HEK293 (cell line): ENCODE results near the gene CD40.

Source experiments
- CTCF ChIA-PET: fragments of 350-600 bp; formaldehyde crosslinking; extraction: SDS; loops from one replicate; lab custom pipeline; 2021; ENCODE audit warnings: antibody characterized with exemption; lab: Yijun Ruan, JAX
- POLR2A ChIA-PET: fragments of 300-600 bp; formaldehyde crosslinking; extraction: SDS; loops from one replicate; lab custom pipeline; 2020; ENCODE audit warnings: antibody characterized with exemption, inconsistent platforms; lab: Yijun Ruan, JAX
- H3K27ac ChIP-seq: fragments of 200-500 bp; sonication (Bioruptor generic); 2 replicates; pipeline ENCODE4 v1.5.1; 2014; ENCODE audit warnings: low read depth, low read length, control low read depth, inconsistent platforms; ENCODE audit errors: extremely low read depth
- H3K36me3 ChIP-seq, 2 experiments: fragments of 200-500 bp in 1 of 2; sonication (Bioruptor generic) in 1 of 2; 1 replicate in 1 of 2; 2 replicates in 1 of 2; pipeline ENCODE4 v1.5.1; 2014 to 2017; ENCODE audit warnings: inconsistent platforms in 2 of 2, low read length in 2 of 2; ENCODE audit not compliant: control insufficient read depth in 2 of 2, insufficient read depth in 1 of 2
- H3K4me1 ChIP-seq: fragments of 200-500 bp; sonication (Bioruptor generic); 2 replicates; pipeline ENCODE4 v1.5.1; 2014; ENCODE audit warnings: mild to moderate bottlenecking, low read length, inconsistent platforms; ENCODE audit not compliant: control insufficient read depth, insufficient read depth
- H3K4me3 ChIP-seq: 2 replicates; pipeline ENCODE4 v1.5.1; 2011; ENCODE audit warnings: low read depth, mild to moderate bottlenecking, control low read depth, low read length, moderate library complexity
- H3K9me3 ChIP-seq: fragments of 200-500 bp; sonication (Bioruptor generic); 2 replicates; pipeline ENCODE4 v1.5.1; 2014; ENCODE audit warnings: low read depth, low read length, inconsistent platforms; ENCODE audit not compliant: control insufficient read depth, insufficient read depth
- MZF1 ChIP-seq: fragments of 450-650 bp; formaldehyde crosslinking; IDR thresholded peaks from 2 replicates; pipeline ENCODE4 v1.5.1; 2017; ENCODE audit warnings: missing biosample characterization, missing genetic modification characterization, borderline replicate concordance
- OVOL3 ChIP-seq: fragments of 450-650 bp; formaldehyde crosslinking; IDR thresholded peaks from 2 replicates; pipeline ENCODE4 v1.5.1; 2016; ENCODE audit warnings: missing biosample characterization, missing genetic modification characterization
- PRDM2 ChIP-seq: fragments of 450-650 bp; formaldehyde crosslinking; IDR thresholded peaks from 2 replicates; pipeline ENCODE4 v1.5.1; 2016; ENCODE audit warnings: missing biosample characterization, missing genetic modification characterization, borderline replicate concordance
- ZBTB7A ChIP-seq: fragments of 450-650 bp; formaldehyde crosslinking; IDR thresholded peaks from 2 replicates; pipeline ENCODE4 v1.5.1; 2016; ENCODE audit warnings: low read depth, missing biosample characterization, missing genetic modification characterization
- ZBTB8A ChIP-seq: fragments of 450-650 bp; formaldehyde crosslinking; IDR thresholded peaks from 2 replicates; pipeline ENCODE4 v1.5.1; 2016; ENCODE audit warnings: missing biosample characterization, missing genetic modification characterization
- ZFP3 ChIP-seq: fragments of 450-650 bp; formaldehyde crosslinking; IDR thresholded peaks from 2 replicates; pipeline ENCODE4 v1.5.1; 2016; ENCODE audit warnings: low read depth, missing biosample characterization, missing genetic modification characterization
- ZNF112 ChIP-seq: fragments of 450-650 bp; formaldehyde crosslinking; IDR thresholded peaks from 2 replicates; pipeline ENCODE4 v1.5.0; 2017; ENCODE audit warnings: missing biosample characterization, missing genetic modification characterization
- ZNF174 ChIP-seq: fragments of 450-650 bp; formaldehyde crosslinking; IDR thresholded peaks from 2 replicates; pipeline ENCODE4 v1.5.0; 2017; ENCODE audit warnings: missing biosample characterization, mild to moderate bottlenecking, missing genetic modification characterization
- ZNF223 ChIP-seq: fragments of 450-650 bp; formaldehyde crosslinking; IDR thresholded peaks from 2 replicates; pipeline ENCODE4 v1.5.1; 2016; ENCODE audit warnings: missing biosample characterization, missing genetic modification characterization
- ZNF433 ChIP-seq: fragments of 450-650 bp; formaldehyde crosslinking; IDR thresholded peaks from 2 replicates; pipeline ENCODE4 v1.5.1; 2016; ENCODE audit warnings: missing biosample characterization, missing genetic modification characterization, low read depth
- ZNF658 ChIP-seq: fragments of 450-650 bp; formaldehyde crosslinking; IDR thresholded peaks from 2 replicates; pipeline ENCODE4; 2016; ENCODE audit warnings: missing biosample characterization, missing genetic modification characterization
- ZNF670 ChIP-seq: fragments of 450-650 bp; formaldehyde crosslinking; IDR thresholded peaks from 2 replicates; pipeline ENCODE4 v1.5.1; 2016; ENCODE audit warnings: missing biosample characterization, missing genetic modification characterization, low read depth
- TF ChIP-seq, protein P1 (sequence below): fragments of 450-650 bp; formaldehyde crosslinking; IDR thresholded peaks from 2 replicates; pipeline ENCODE4 v1.5.1; 2016; ENCODE audit warnings: missing biosample characterization, missing genetic modification characterization
- TF ChIP-seq, protein P2 (sequence below): fragments of 450-650 bp; formaldehyde crosslinking; IDR thresholded peaks from 2 replicates; pipeline ENCODE4 v1.5.1; 2017; ENCODE audit warnings: missing biosample characterization, missing genetic modification characterization
- TF ChIP-seq, protein P3 (sequence below): sonication (generic); formaldehyde crosslinking; IDR thresholded peaks from 2 replicates; pipeline ENCODE4 v1.8.1; 2022; ENCODE audit warnings: mild to moderate bottlenecking, moderate library complexity, missing genetic modification reagents

Gene CD40

DNA sequence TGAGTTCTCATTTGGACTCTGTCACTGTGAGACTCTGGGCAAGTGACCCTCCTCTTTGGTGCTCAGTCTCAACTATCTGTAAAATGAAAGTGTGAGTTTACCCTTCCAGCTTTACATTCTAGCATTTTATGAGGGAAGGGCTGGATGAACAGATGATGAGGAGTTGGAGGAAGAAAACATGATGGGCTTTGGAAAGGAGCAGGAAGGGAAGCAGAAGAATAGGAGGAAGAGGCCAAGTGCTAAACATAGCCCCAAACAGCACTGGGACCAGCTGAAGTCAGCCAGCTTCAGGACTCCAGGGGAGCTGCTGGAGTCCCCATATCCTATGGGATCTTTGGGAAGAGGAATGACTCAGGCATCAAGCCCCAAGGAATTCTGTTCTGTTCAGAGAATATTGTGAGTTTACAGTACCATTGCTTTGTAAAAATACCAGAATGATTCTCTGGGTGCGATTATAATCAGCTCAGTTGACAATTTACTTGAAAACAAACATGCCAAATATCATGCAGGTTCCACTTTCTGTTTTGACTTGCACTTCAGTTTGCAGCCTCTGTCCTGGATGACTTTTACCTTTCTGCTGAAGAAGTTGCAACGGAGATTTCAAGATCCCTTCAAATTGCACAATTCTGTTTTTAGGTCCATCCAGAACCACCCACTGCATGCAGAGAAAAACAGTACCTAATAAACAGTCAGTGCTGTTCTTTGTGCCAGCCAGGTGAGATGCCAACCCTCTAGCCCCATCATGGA is 3.2 kb downstream of the CD40 start:
- Histone ChIP-seq H3K9me3 (no peaks in the 10 kb centered on the region), H3K4me1 (no peaks in the 10 kb centered on the region), H3K36me3 (no peaks in the 10 kb centered on the region), H3K4me3 (no peak overlapping the region), H3K27ac (no peak overlapping the region)
- CTCF ChIA-PET, result interaction anchor here (0.7 kb wide), 1 partner anchor 98 kb away, joined by 3 read pairs; no protein-coding TSS in a partner anchor
- POLR2A ChIA-PET, result no interaction called here
- no peak for TF ChIP-seq ZNF670 (tag by site-specific recombination)
- TF ChIP-seq ZNF433, result no peak
- no peak for TF ChIP-seq ZNF174 (tag by site-specific recombination)
- no peak for TF ChIP-seq OVOL3
- TF ChIP-seq ZBTB8A (tag by site-specific recombination), result no peak
- no peak for TF ChIP-seq ZNF112 (tag by site-specific recombination)
- TF ChIP-seq, protein P1, sequence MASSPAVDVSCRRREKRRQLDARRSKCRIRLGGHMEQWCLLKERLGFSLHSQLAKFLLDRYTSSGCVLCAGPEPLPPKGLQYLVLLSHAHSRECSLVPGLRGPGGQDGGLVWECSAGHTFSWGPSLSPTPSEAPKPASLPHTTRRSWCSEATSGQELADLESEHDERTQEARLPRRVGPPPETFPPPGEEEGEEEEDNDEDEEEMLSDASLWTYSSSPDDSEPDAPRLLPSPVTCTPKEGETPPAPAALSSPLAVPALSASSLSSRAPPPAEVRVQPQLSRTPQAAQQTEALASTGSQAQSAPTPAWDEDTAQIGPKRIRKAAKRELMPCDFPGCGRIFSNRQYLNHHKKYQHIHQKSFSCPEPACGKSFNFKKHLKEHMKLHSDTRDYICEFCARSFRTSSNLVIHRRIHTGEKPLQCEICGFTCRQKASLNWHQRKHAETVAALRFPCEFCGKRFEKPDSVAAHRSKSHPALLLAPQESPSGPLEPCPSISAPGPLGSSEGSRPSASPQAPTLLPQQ, result no peak
- TF ChIP-seq PRDM2 (tag by site-specific recombination), result no peak

DNA sequence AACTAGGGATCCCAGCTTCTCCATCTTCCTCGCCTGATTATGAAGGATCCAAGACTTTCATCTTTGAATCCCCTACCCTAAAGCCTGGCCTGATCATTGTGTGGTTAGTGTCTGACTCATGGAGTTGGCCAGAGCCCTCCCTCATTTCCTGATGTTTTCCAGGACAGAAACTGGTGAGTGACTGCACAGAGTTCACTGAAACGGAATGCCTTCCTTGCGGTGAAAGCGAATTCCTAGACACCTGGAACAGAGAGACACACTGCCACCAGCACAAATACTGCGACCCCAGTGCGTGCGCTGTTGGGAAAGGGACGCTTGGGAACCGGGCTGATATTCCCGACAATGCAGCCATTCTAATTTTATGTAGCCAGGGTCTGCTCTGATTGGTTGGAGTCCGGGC is 4.0 kb downstream of the CD40 start:
- Histone ChIP-seq H3K36me3 (no peaks in the 10 kb centered on the region), H3K4me1 (no peaks in the 10 kb centered on the region), H3K4me3 (no peak overlapping the region), H3K27ac (no peak overlapping the region), H3K9me3 (no peaks in the 10 kb centered on the region)
- POLR2A ChIA-PET, result no interaction called here
- CTCF ChIA-PET, result no interaction called here
- no peak for TF ChIP-seq ZFP3 (tag by site-specific recombination)
- TF ChIP-seq ZNF658 (tag by site-specific recombination), result no peak
- no peak for TF ChIP-seq PRDM2 (tag by site-specific recombination)
- TF ChIP-seq, protein P2, sequence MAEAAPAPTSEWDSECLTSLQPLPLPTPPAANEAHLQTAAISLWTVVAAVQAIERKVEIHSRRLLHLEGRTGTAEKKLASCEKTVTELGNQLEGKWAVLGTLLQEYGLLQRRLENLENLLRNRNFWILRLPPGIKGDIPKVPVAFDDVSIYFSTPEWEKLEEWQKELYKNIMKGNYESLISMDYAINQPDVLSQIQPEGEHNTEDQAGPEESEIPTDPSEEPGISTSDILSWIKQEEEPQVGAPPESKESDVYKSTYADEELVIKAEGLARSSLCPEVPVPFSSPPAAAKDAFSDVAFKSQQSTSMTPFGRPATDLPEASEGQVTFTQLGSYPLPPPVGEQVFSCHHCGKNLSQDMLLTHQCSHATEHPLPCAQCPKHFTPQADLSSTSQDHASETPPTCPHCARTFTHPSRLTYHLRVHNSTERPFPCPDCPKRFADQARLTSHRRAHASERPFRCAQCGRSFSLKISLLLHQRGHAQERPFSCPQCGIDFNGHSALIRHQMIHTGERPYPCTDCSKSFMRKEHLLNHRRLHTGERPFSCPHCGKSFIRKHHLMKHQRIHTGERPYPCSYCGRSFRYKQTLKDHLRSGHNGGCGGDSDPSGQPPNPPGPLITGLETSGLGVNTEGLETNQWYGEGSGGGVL (tag by site-specific recombination), result no peak
- no peak for TF ChIP-seq ZNF223 (tag by site-specific recombination)
- no peak for TF ChIP-seq ZBTB7A
- TF ChIP-seq, protein P3, sequence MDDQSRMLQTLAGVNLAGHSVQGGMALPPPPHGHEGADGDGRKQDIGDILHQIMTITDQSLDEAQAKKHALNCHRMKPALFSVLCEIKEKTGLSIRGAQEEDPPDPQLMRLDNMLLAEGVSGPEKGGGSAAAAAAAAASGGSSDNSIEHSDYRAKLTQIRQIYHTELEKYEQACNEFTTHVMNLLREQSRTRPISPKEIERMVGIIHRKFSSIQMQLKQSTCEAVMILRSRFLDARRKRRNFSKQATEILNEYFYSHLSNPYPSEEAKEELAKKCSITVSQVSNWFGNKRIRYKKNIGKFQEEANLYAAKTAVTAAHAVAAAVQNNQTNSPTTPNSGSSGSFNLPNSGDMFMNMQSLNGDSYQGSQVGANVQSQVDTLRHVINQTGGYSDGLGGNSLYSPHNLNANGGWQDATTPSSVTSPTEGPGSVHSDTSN (CRISPR knock-in tag), result no peak
- TF ChIP-seq MZF1 (tag by site-specific recombination), result no peak
